ENCODE data around the gene CAPN2.

Gene CAPN2

DNA sequence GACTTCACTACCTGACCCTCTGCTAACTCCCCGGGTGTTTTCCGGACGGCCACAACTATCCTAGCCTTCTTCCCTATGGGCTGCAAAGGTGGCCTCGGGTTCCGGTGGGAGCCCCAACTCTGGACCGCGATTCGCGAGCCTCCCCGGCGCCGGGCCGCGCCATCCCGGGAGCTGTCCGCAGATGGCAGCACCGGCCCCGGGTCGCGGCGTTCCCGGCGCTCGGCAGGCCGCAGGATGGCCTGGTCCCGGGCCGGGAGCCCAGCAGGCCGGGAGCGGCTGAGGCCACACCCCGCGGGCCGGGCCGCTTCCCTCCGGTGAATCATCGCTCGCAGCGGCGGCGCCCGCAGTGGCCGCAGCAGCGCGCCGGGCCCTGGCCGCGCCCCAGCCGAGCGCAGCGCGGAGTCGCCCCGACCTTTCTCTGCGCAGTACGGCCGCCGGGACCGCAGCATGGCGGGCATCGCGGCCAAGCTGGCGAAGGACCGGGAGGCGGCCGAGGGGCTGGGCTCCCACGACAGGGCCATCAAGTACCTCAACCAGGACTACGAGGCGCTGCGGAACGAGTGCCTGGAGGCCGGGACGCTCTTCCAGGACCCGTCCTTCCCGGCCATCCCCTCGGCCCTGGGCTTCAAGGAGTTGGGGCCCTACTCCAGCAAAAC lies at the start of gene CAPN2:
Gene CAPN2 (plus strand): TSS at position 346 of the 656 bp plus-strand sequence. CDS start 102 bp downstream, at position 448.
- FAIRE-seq, result no peak

- FAIRE-seq, result no peak
Observed at GRCh38 chr1:223662943-223663342, 49.4 kb upstream of the CAPN2 start.

DNA sequence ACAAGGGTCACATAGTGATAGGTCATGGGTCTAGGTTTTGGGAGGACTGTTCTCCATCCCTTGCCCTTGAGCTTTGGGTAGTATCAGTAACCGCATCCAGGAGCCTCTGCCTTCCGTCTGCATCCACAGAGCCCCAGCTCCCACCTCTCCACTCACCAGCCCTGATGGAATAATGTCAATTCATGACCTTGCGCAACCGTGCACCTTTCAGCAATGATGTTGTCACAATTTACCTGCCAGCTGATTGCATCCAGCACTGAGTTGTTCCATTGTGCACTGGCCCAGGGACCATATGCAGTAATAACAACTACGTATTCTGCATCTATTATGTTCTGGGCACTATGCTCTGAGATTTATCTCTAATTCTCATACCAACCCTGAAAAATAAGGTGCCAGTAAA lies 48.2 kb upstream of the CAPN2 start:
- no peak for FAIRE-seq

DNA sequence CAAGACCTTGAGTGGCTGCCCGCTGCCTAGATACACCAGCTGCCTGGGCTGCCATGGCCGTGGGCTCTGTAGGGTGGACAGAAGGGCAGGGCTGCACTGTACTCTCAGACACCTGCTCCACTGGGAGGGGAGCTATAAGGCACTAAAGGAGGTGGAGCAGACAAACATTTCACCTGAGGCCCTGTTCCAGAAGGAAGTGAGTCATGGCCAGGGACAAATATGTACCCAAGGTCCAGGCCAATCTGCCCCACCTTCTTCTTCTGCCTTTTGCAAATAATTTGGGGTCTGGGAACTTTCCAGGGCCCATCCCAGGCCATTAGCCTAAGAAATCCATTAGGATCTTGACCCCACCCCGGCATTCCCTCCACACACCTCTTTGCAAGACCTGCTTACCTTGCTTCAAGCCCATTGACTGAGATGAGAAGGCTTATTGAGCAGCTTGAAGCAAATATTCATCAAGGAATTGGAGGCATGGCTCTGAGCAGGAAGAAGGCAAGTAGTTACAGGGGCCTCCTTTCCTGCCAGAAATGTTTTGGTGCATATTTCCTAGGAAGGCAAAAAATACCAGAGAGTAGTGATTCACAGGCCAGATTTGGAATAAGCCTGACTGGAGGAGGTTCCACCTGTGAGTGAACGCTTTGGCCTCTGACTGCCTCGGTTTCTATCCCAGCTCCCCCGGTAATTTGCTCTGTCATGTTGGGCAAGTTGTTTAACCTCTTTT lies 46.6 kb upstream of the CAPN2 start, which contains the start of gene CAPN8:
Gene CAPN8 (minus strand): TSS at position 110 of the 721 bp plus-strand sequence. CDS start 55 bp downstream, at position 55.
- FAIRE-seq, result no peak

- FAIRE-seq, result no peak
Observed at GRCh38 chr1:223667484-223668182, 44.7 kb upstream of the CAPN2 start.

- FAIRE-seq, result no peak
Observed at GRCh38 chr1:223669003-223669795, 43.1 kb upstream of the CAPN2 start.

DNA sequence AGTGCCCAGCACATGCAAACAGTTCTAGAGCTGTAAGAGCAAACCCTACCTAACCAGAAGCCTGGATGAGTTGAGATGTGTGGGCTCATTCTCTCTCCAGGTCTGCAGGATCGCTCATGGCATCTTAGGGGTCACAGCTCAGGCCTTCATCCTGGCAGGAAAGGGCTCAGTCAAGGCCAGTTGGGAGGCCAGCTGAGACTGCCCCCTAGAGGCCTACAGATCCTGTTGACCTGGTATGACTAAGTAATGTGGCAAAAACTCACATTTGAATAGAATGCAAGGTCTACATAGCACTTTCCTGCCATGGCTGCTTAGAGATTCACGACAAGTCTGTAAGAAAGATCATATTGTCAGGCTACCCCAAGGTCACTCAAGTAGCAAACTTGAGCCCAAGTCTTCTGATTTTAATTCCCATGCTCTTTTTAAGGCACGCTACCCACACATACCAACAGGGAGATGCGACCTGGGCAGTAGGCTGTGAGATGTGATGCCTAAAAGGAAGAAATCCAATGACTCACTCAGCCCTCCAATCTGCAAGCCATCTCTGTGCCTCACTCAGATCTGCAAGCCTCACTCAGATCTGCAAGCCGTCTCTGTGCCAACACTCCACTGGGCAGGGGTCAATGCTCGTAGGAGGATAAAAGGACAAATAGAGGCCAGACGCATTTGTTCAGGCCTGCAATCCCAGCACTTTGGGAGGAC lies 41.7 kb upstream of the CAPN2 start:
- FAIRE-seq, result no peak

- no peak for FAIRE-seq
Observed at GRCh38 chr1:223674119-223674890, 38.0 kb upstream of the CAPN2 start.

DNA sequence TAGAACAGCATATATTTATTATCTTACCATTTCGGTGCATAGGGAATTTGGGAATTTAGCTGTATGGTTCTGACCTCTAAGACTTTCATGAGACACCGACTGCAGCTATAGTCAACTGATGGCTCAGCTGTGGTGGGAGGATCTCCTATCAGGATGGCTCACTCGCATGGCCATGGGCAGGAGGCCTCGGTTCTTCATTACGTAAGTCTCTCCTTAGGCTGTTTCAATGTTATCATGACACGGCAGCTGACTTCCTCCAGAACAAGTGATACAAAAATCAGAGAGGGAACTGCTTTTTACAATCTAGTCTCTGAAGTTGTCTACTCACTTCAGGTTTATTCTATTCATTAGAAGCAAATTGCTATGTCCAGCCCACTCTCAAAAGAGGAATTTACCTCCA lies 33.5 kb upstream of the CAPN2 start:
- no peak for FAIRE-seq

DNA sequence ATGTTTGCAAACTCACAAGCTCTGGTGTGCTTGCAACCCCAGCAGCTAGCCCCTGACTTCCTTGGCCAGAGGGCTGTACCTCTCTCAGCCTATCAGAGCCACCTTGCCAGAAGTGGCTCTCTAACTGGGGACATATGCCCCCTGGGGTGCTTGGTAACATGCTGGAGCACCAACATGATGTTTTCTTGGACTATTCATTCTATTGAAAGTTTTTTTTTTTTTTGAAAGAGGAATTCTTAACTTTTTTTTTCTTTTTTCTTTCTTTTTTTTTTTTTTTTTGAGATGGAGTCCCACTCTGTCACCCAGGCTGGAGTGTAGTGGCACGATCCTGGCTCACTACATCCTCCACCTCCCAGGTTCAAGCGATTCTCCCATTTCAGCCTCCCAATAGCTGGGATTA lies 32.2 kb upstream of the CAPN2 start:
- FAIRE-seq, result no peak

DNA sequence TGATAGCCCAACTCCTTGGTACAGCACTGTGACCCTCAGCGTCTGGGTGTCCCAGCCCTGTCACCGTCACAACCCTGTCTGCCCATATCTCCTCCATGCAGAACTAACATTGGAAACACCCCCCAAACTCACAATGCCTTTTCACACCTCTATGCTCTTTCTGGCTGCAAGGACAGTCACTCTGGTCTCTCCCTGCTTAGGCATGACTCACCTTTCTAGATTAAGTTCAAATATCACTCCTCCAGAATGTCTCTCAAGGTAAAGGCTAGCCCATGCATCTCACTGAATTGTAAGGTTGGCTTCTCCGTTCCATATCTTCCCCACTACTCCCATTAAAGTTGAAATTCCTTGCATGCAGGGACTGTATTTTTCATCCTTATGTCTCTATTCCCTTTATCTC lies 29.8 kb upstream of the CAPN2 start:
- no peak for FAIRE-seq

GRCh38 chr1:223683586-223684487 lies 28.5 kb upstream of the CAPN2 start:
- FAIRE-seq, result no peak

DNA sequence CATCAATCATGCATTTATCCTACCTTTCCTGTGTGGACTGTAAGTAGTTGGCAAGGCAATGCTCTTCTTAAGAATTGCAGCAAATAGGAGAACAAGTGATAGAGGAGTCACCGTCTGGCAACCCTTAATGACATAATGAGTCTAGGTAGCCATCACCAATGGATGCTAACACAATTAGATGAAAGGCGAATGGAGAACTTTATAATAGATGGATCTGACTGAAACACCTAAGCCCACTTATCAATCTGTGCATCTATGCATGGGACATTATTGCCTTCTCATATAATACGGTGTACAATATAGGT lies 27.9 kb upstream of the CAPN2 start:
- FAIRE-seq, result no peak

- no peak for FAIRE-seq
Observed at GRCh38 chr1:223691121-223691520, 21.2 kb upstream of the CAPN2 start.

DNA sequence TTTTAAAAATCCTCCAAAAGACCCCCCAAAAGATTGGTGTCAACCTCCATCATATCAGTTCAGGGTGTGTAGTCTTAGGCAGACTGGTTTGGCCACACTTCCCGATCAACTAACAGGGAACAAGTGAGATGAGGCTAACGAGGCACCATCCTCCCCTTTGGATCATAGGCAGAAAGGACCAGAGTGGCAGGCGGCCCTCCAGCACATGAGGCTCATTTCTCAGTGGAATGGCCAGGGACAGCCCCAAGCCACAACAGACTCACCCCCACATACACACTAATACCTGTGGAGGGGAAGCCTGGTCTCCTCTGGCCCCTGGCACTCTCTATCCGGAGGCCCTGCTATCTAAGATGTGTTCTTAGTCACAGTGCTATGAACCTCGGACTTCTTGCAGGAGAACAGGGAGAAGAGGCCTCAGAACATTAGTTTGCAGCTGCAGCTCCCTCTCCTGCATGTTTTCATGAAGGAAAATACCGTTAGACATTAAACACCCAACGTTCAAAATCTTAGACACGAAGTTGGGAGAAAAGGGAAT lies 17.3 kb upstream of the CAPN2 start:
- FAIRE-seq, result no peak

DNA sequence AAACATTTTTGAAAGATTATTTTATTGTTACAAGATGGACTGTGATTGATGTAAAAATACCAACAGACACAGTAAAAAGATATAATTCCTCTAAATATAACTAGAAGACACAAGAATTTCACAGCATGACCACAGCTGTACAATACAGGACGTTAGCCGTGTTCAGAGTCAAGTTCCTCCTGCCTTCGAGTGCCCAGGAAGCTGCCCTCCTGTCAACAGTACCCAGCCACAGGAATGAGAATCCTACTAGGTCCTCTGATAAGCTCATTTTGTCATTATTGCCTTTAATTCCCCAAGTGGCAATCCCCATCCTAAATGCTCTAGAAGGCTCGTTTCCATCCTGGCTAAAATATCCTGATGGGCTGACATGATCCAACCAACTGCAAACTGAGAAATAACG lies 16.4 kb upstream of the CAPN2 start:
- FAIRE-seq, result no peak

- FAIRE-seq, result no peak
Observed at GRCh38 chr1:223700388-223700918, 11.9 kb upstream of the CAPN2 start.

GRCh38 chr1:223700942-223701637 lies 11.2 kb upstream of the CAPN2 start:
- FAIRE-seq, result peak; percentile 98

Data from G401.6 (cell line).